D721Med (cell line): ENCODE results near the gene GPR85.
"Not testable (repeated sequence)": the region's sequence is repeated elsewhere in the genome, so short reads cannot be mapped to it uniquely, and the experiment has no call there.

Experiments used
- DNase-seq: peaks from one replicate; pipeline ENCODE4 v3.0.0; 2011; ENCODE audit warnings: low spot score; ENCODE audit not compliant: insufficient read length
- FAIRE-seq: peaks from 2 replicates; lab custom pipeline; 2011; peaks lifted over from hg19 to GRCh38; lab: Jason Lieb, UNC
- CTCF ChIP-seq: IDR thresholded peaks from 2 replicates; pipeline ENCODE4 v1.5.1; 2012; ENCODE audit warnings: mild to moderate bottlenecking, control low read depth; ENCODE audit not compliant: insufficient read depth; ENCODE audit errors: missing control alignments

GPR85 gene

GRCh38 chr7:113054938-113055337 lies 31.7 kb downstream of the GPR85 start:
- no peak for FAIRE-seq
- no peak for DNase-seq
- TF ChIP-seq CTCF, result no peak

GRCh38 chr7:113054272-113054671 lies 32.4 kb downstream of the GPR85 start:
- not testable (repeated sequence) for FAIRE-seq

GRCh38 chr7:113049221-113049620 lies 37.4 kb downstream of the GPR85 start:
- not testable (repeated sequence) for DNase-seq, FAIRE-seq

More at GRCh38 chr7:113054272-113054671, 32.4 kb downstream of the GPR85 start:
- DNase-seq, result not testable (repeated sequence)

- FAIRE-seq (no peak), DNase-seq (no peak)
- no peak for TF ChIP-seq CTCF
Observed at GRCh38 chr7:113046453-113046852, 40.2 kb downstream of the GPR85 start.

- no peak for FAIRE-seq
- TF ChIP-seq CTCF, result no peak
- DNase-seq, result no peak
Observed at GRCh38 chr7:113045379-113045778, 41.2 kb downstream of the GPR85 start.

- DNase-seq, result no peak
- TF ChIP-seq CTCF, result no peak
- FAIRE-seq, result peak; percentile 86
Observed at GRCh38 chr7:113044394-113044793, 42.2 kb downstream of the GPR85 start.

- no peak for DNase-seq
- FAIRE-seq, result no peak
- no peak for TF ChIP-seq CTCF
Observed at GRCh38 chr7:113040849-113041248, 45.8 kb downstream of the GPR85 start.

GRCh38 chr7:113033959-113034358 lies 52.7 kb downstream of the GPR85 start:
- DNase-seq (no peak), FAIRE-seq (no peak)
- TF ChIP-seq CTCF, result no peak
